Measurements from ENCODE around the gene DONSON. TPM values are rescaled to one million over a fixed set of nuclear protein-coding genes. Genes with fewer than 3 reads are reported as not detected.
A peak's percentile ranks its signal among the peaks of the same experiment; 100 is the strongest.

The DONSON gene
- total RNA-seq, 2 donors from 2014 or later: 39.1 to 56.1 TPM

DNA sequence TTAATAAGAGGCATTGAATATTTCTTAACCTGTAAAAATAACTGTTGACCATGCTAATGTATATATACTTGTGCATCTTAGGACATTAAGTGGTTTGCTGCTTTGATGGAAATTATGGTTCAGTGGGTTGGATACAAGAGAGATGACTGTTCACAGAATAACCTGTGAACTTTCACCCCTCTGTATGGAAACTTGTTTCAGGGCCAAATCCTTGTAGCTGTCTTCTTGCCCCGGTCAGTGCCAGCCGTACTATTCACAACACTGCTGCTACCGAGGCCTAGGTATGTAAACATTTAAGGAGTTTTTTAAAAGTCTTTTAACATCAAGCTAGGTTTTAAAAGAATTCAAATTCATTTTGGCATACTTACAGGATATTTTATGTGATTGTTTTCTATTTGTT is 16.1 kb downstream of the DONSON start:
- no peak overlapping the region for H3K27ac Mint-ChIP-seq
- DNase-seq (ENCODE audit: low spot score in 2 of 2) (no peak), ATAC-seq (no peak)
- peaks cover 0 to 13% of the 10 kb centered on the region in 2 donors for H3K36me3 Mint-ChIP-seq
- H3K9me3 Mint-ChIP-seq: no peaks in the 10 kb centered on the region

DNA sequence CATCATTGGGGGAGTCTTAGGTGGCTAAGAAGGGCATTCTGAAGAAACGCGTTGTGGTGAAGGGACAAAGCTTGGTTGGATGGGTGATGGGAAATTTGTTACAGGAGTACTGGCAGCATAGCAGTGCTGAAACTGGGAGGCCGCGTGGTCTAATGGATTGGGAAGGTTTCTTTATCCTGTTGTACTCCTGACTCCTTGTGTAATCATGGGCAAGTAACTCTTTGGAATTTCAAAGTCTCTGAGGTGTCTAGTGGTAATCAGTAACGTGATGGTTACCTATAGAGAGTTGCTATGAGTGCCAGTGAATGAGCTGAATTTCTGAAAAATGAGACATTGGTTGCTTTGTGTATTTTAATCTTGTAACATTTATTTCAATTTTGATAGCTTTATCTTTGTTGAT is 18.5 kb downstream of the DONSON start:
- no peak for DNase-seq (ENCODE audit: low spot score in 2 of 2)
- Mint-ChIP-seq H3K9me3 (no peaks in the 10 kb centered on the region), H3K27ac (peak overlapping the region in 1 of 2 donors; percentile 17), H3K36me3 (peaks cover 0 to 13% of the 10 kb centered on the region in 2 donors)
- no peak for ATAC-seq

DNA sequence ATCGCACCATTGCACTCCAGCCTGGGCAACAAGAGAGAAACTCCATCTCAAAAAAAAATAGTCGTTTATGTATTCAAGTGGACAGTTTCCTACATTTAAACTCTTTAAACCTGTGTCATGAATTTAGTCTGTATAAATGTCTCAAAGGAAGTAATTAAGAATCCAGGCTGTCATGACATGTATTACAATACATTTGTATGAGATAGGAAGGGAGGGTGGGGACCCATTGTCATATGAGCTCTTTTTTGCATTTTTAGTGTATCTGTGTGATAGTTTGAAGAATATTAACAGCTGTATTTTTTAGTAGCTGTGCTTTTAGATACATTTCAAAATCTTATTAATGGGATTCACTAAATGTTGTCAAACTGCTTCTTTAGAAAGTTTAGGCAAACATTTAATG is 20.0 kb downstream of the DONSON start:
- H3K36me3 Mint-ChIP-seq: peaks cover 0 to 8% of the 10 kb centered on the region in 2 donors
- H3K27ac Mint-ChIP-seq: peak overlapping the region in 1 of 2 donors; percentile 59
- ATAC-seq (no peak), DNase-seq (ENCODE audit: low spot score in 2 of 2) (no peak)
- H3K9me3 Mint-ChIP-seq: no peaks in the 10 kb centered on the region

DNA sequence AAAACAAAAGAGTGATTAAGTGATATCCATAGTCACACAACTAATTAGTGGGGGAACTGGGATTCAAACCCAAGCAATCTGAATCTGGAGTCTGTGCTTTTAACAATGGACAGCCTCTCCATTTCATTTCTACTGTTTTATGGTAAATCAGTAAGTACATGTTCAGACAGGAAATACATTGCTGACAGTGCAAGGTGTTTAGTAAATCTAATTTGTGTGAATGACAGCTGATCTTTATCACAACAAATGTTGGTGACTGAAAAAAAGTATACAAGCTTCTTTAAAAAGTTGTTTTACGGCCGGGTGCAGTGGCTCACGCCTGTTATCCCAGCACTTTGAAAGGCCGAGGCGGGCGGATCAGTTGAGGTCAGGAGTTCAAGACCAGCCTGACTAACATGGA is 20.6 kb downstream of the DONSON start:
- H3K9me3 Mint-ChIP-seq: no peaks in the 10 kb centered on the region
- H3K36me3 Mint-ChIP-seq: peaks cover 0 to 9% of the 10 kb centered on the region in 2 donors
- H3K27ac Mint-ChIP-seq: peak overlapping the region; percentile 59 to 84
- no peak for DNase-seq (ENCODE audit: low spot score in 2 of 2)
- no peak for ATAC-seq

DNA sequence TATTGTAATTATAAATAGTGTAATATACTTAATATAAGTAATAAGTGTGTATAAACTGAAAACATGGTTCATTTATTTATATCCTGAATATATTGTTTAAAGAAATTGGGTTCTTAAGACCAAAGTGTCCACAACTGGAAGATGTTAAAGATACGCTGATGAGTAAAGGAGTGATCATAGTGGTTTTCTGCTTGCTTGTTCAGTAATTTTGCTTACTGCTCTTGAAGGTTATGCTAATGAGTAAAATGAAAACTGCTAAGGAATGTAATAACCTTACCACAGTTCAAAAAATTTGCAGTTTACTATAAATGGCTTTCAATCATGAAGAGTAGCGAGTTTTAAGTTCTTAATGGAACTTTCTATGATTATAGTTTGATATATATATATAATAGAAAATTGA is 22.0 kb downstream of the DONSON start:
- no peak for DNase-seq (ENCODE audit: low spot score in 2 of 2)
- Mint-ChIP-seq H3K36me3 (peaks cover 0 to 15% of the 10 kb centered on the region in 2 donors), H3K27ac (peak overlapping the region in 1 of 2 donors; percentile 24), H3K9me3 (no peaks in the 10 kb centered on the region)
- peak in 1 of 2 donors; percentile 46 for ATAC-seq

DNA sequence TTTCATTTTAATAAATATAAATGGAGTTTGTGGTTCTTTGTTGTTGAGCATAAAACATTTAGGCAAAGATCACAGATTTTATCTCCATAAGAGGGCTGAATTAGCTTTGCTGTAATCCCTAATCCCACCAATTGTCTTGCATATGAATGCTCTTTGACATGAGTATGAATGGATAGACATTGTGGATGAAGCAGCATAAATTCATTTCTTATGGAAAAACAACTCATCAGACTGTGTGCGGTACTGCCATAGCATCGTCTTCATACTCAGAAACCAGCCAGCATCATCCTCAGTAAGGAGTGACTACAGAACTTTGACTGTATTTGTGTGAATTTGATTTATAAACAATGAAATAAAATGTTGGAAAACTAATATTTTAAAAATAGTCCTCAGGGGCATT is 26.1 kb downstream of the DONSON start:
- H3K36me3 Mint-ChIP-seq: peaks cover 13 to 38% of the 10 kb centered on the region in 2 donors
- ATAC-seq (no peak), DNase-seq (ENCODE audit: low spot score in 2 of 2) (no peak)
- no peak overlapping the region for H3K27ac Mint-ChIP-seq
- no peaks in the 10 kb centered on the region for H3K9me3 Mint-ChIP-seq

DNA sequence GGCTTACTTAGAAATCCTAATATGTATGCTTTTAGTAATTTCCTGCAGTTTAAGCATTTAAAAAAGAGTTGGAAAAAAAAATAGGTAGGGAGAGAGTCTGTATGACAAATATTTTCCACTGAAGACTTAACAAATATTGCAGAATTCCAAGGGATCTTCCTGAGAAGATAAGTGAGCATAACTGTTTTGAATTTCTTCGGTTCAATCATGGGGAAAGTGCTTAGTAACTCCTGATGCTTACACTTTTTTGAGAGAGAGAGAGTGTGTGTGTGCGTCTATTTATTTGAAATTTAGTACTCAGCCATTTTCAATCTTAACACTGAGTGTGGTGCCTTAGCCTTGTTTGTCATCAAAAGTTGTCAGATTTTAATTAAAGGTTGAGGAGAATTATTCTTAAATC is 27.1 kb downstream of the DONSON start:
- ATAC-seq (no peak), DNase-seq (ENCODE audit: low spot score in 2 of 2) (no peak)
- no peaks in the 10 kb centered on the region for H3K9me3 Mint-ChIP-seq
- no peak overlapping the region for H3K27ac Mint-ChIP-seq
- peaks cover 20 to 48% of the 10 kb centered on the region in 2 donors for H3K36me3 Mint-ChIP-seq

DNA sequence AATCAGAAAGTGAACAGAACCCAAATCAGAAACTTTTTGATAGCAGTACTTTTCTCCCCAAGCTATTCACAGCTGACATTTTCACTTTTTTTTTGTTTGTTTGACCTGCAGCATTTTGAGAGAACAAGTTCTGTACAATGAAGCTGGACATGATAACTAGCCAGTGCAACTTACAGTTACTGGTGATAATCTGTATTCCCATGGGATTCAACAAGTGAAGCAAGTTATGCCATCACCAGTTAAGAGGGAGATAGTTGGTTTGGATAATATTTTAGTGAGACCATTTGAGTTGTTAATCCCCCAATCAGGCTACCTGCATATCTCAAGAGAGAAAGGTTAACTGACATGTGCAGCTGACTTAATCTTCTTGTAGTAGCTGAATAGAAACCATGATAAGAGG is 27.5 kb downstream of the DONSON start:
- H3K36me3 Mint-ChIP-seq: peaks cover 24 to 52% of the 10 kb centered on the region in 2 donors
- DNase-seq (ENCODE audit: low spot score in 2 of 2) (no peak), ATAC-seq (no peak)
- no peak overlapping the region for H3K27ac Mint-ChIP-seq
- no peaks in the 10 kb centered on the region for H3K9me3 Mint-ChIP-seq

DNA sequence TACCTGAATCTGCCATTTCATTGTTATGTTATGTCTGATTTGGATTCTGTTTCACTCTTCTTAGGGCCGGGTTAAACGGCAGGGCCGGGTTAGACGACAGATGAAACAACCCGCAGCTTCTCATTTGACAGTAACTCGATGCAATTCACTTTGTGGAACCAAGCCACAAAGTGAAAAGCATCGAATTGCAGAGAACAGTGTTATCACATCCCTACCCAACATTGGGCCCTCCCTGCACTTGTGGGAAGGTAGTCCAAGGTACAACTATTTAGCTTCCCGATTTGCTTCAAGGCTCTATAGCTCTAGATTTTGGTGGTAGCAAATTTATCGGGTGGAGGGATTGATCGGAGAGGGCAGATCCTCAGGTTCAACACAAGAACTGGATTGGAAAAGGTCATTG is 28.7 kb downstream of the DONSON start:
- ATAC-seq: no peak
- peaks cover 31 to 64% of the 10 kb centered on the region in 2 donors for H3K36me3 Mint-ChIP-seq

DNA sequence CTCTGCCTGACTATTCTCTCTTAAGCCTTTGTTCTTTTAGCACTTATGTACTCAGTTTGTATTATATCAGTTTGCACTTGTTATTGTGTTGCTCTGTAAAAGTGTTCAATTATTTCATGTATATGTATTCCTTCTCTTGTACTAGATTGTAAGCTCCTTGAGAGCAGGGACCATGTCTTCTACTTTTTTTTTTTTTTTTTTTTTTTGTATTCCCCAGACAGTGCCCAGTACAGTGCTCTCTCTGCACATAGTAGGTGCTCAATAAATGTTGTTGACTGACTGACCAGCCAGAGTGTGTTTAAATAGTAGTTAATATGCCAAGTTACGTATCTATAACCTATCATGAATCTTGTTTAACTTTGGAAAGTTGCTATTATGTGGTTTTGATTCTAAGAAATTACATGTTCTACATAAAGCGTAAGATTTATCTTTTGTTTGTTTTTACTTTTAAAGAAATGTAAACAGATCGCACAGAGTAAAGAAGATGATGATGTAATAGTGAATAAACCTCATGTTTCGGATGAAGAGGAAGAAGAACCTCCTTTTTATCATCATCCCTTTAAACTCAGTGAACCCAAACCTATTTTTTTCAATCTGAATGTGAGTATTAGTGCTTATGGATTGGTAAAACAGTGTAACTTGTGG is 29.6 kb downstream of the DONSON start:
- H3K36me3 Mint-ChIP-seq: peaks cover 40 to 73% of the 10 kb centered on the region in 2 donors
- DNase-seq (ENCODE audit: low spot score in 2 of 2) (no peak), ATAC-seq (no peak)
- no peaks in the 10 kb centered on the region for H3K9me3 Mint-ChIP-seq
- H3K27ac Mint-ChIP-seq: peak overlapping the region in 1 of 2 donors; percentile 50

More for the DNA sequence above, 28.7 kb downstream of the DONSON start:
- Mint-ChIP-seq H3K9me3 (no peaks in the 10 kb centered on the region), H3K27ac (no peak overlapping the region)
- DNase-seq (ENCODE audit: low spot score in 2 of 2): no peak

DNA sequence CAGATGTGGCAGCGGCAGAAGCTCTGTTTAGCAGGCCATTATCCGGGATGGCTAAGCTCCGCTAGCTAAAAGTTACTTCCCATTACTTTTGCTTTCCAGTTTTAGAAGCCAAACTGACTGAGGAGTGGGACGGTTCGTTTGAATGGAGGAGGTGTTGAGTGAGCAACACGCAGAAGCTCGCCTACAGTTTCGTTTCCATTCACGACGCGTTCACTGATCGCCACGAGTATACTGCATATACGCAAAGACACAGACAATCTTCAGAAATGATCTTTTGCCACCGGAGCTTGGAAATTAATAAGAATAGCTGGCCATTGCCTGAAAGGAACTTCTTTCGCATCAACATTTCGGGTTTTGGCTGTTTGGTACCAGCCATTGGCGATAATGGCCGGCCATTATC is 31.0 kb downstream of the DONSON start:
- no peaks in the 10 kb centered on the region for H3K9me3 Mint-ChIP-seq
- DNase-seq (ENCODE audit: low spot score in 2 of 2) (no peak), ATAC-seq (no peak)
- no peak overlapping the region for H3K27ac Mint-ChIP-seq
- peaks cover 50 to 78% of the 10 kb centered on the region in 2 donors for H3K36me3 Mint-ChIP-seq

DNA sequence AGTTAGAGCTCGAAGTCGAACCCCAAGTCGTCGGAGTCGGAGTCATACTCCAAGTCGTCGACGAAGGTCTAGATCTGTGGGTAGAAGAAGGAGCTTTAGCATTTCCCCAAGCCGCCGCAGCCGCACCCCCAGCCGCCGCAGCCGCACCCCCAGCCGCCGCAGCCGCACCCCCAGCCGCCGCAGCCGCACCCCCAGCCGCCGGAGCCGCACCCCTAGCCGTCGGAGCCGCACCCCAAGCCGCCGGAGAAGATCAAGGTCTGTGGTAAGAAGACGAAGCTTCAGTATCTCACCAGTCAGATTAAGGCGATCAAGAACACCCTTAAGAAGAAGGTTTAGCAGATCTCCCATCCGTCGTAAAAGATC is 33.5 kb downstream of the DONSON start:
- Mint-ChIP-seq H3K27ac (peak overlapping the region in 1 of 2 donors; percentile 21), H3K9me3 (no peaks in the 10 kb centered on the region)

DNA sequence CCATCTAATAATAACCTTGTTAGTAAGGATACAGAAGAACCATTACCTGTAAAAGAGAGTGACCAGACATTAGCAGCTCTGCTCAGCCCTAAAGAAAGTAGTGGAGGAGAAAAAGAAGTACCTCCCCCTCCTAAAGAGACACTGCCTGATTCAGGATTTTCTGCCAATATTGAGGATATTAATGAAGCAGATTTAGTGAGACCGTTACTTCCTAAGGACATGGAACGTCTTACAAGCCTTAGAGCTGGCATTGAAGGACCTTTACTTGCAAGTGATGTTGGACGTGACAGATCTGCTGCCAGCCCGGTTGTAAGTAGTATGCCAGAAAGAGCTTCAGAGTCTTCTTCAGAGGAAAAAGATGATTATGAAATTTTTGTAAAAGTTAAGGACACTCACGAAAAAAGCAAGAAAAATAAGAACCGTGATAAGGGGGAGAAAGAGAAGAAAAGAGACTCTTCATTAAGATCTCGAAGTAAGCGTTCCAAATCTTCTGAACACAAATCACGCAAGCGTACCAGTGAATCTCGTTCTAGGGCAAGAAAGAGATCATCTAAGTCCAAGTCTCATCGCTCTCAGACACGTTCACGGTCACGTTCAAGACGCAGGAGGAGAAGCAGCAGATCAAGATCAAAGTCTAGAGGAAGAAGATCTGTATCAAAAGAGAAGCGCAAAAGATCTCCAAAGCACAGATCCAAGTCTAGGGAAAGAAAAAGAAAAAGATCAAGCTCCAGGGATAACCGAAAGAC is 34.1 kb downstream of the DONSON start:
- no peak for ATAC-seq
- DNase-seq (ENCODE audit: low spot score in 2 of 2): no peak
- peaks cover 57 to 80% of the 10 kb centered on the region in 2 donors for H3K36me3 Mint-ChIP-seq
- no peaks in the 10 kb centered on the region for H3K9me3 Mint-ChIP-seq
- peak overlapping the region; percentile 21 to 62 for H3K27ac Mint-ChIP-seq

More for the DNA sequence above, 33.5 kb downstream of the DONSON start:
- DNase-seq (ENCODE audit: low spot score in 2 of 2) (no peak), ATAC-seq (no peak)
- peaks cover 51 to 74% of the 10 kb centered on the region in 2 donors for H3K36me3 Mint-ChIP-seq

DNA sequence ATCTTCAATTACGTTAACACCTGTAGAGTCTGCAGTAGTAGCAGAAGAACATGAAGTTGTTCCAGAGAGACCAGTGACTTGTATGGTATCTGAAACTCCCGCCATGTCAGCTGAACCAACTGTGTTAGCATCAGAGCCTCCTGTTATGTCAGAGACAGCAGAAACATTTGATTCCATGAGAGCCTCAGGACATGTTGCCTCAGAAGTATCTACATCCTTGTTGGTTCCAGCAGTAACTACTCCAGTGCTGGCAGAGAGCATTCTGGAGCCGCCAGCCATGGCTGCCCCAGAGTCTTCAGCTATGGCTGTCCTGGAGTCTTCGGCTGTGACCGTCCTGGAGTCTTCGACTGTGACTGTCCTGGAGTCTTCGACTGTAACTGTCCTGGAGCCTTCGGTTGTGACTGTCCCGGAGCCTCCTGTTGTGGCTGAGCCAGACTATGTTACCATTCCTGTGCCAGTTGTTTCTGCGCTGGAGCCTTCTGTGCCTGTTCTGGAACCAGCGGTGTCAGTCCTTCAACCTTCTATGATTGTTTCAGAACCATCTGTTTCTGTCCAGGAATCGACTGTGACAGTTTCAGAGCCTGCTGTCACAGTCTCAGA is 35.4 kb downstream of the DONSON start:
- ATAC-seq: peak in 1 of 2 donors; percentile 19

DNA sequence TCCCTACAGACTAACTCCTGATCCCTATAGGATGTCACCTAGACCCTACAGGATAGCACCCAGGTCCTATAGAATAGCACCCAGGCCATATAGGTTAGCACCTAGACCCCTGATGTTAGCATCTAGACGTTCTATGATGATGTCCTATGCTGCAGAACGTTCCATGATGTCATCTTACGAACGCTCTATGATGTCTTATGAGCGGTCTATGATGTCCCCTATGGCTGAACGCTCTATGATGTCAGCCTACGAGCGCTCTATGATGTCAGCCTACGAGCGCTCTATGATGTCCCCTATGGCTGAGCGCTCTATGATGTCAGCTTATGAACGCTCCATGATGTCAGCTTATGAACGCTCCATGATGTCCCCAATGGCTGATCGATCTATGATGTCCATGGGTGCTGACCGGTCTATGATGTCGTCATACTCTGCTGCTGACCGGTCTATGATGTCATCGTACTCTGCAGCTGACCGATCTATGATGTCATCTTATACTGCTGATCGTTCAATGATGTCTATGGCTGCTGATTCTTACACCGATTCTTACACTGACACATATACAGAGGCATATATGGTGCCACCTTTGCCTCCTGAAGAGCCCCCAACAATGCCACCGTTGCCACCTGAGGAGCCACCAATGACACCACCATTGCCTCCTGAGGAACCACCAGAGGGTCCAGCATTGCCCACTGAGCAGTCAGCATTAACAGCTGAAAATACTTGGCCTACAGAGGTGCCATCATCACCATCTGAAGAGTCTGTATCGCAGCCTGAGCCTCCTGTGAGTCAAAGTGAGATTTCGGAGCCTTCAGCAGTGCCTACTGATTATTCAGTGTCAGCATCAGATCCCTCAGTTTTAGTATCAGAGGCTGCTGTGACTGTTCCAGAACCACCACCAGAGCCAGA is 36.1 kb downstream of the DONSON start:
- Mint-ChIP-seq H3K36me3 (peaks cover 54 to 74% of the 10 kb centered on the region in 2 donors), H3K9me3 (no peaks in the 10 kb centered on the region), H3K27ac (no peak overlapping the region)
- ATAC-seq (peak; percentile 25), DNase-seq (ENCODE audit: low spot score in 2 of 2) (no peak)

More for the DNA sequence above, 35.4 kb downstream of the DONSON start:
- Mint-ChIP-seq H3K9me3 (no peaks in the 10 kb centered on the region), H3K27ac (peak overlapping the region in 1 of 2 donors; percentile 66), H3K36me3 (peaks cover 54 to 81% of the 10 kb centered on the region in 2 donors)
- no peak for DNase-seq (ENCODE audit: low spot score in 2 of 2)

DNA sequence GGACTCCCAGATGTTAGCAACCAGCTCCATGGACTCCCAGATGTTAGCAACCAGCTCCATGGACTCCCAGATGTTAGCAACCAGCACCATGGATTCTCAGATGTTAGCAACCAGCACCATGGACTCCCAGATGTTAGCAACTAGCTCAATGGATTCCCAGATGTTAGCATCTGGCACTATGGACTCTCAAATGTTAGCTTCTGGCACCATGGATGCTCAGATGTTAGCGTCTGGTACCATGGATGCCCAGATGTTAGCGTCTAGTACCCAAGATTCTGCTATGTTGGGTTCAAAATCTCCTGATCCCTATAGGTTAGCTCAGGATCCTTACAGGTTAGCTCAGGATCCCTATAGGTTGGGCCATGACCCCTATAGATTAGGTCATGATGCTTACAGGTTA is 36.8 kb downstream of the DONSON start:
- Mint-ChIP-seq H3K27ac (no peak overlapping the region), H3K9me3 (no peaks in the 10 kb centered on the region), H3K36me3 (peaks cover 49 to 74% of the 10 kb centered on the region in 2 donors)
- no peak for ATAC-seq
- DNase-seq (ENCODE audit: low spot score in 2 of 2): no peak

Data from activated naive CD4-positive, alpha-beta T cell treated with anti-CD3 and anti-CD28 coated beads, Interleukin-2, amount 50 U/mL, for 72 hours (primary cell).